Endometrium (tissue), 2 donors: ENCODE results near the gene FAT1.

Source experiments
- FAIRE-seq: peaks from 2 replicates; lab custom pipeline; 2012; peaks lifted over from hg19 to GRCh38; lab: Jason Lieb, UNC
- donor health status: control.
- donor health status: control.

Gene FAT1

DNA sequence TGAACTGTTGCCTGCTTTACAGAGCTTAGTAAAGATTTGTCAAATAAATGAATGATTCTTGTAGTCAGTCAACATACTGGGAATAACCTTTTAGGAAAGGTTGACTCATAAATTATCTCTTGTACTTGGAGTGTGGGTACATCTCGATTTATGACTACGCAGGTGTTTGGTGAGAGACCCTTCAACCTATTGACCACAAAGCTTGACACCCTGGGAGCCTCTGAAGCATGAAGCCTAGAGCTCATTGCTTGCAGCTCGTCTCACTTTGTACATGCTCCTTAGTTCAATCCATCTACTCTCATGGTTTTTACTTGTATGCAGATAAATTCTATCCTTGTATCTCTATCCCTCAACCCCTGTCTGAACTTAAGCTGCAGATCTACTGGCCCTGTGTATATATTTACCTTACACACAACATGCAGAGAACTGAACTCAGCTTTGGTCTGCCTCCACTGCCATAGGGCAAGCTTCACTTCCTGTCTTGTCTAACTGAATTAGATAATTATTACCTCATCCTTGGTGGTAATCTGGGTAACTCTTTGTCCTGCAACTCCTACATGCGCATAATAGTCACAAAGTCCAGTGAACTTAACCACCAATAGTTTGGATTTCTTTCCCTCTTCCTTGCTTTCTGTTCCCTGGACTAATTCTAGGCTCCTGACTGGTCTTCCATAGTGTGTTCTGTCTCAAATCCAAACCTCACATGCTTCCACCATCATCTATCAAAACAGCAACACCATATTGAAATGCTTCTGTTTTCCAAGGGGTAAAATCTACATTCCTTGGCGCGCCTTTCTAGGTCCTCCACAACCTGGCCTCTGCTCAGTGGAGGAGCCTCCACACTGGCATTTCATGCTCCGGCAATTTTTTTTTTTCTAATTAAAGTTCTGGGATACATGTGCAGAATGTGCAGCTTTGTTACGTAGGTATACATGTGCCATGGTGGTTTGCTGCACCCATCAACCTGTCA lies 32.2 kb upstream of the FAT1 start:
- FAIRE-seq: no peak

DNA sequence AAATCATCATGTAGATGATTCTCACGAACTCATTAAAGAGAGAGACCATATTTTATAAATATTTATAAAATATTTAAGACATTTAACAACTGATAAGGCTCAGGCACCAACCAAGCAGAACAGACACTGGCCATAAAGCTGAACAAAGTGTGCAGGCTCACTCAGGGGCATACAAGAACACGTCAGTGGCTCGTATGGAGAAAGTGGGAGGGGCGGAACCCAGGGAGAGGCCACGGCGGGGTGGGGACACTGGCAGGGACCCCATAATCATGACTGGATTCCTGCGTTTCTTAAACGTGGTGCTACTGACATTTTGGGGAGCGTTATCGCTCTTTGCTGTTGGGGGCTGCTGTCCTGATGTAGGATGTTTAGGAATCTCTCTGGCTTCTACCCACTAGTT lies 31.3 kb upstream of the FAT1 start:
- no peak for FAIRE-seq

DNA sequence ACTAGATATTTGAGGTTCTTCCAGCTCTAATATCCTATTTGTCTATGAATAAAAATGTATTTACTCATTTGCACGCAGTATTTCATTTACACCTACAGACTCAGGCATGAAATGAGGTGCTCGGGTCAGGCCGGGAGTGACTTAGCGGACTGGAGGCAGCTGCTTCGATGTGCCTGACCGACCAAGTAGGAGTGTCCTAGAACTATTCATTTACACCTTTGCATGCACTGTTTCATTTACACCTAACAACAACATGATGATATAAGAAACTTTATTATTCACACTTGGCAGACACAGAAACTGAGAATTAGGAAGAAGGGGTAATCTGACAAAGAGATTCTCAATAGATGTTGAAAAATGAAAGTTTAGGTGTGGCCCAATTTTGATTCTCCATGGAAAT lies 28.7 kb upstream of the FAT1 start:
- no peak for FAIRE-seq

DNA sequence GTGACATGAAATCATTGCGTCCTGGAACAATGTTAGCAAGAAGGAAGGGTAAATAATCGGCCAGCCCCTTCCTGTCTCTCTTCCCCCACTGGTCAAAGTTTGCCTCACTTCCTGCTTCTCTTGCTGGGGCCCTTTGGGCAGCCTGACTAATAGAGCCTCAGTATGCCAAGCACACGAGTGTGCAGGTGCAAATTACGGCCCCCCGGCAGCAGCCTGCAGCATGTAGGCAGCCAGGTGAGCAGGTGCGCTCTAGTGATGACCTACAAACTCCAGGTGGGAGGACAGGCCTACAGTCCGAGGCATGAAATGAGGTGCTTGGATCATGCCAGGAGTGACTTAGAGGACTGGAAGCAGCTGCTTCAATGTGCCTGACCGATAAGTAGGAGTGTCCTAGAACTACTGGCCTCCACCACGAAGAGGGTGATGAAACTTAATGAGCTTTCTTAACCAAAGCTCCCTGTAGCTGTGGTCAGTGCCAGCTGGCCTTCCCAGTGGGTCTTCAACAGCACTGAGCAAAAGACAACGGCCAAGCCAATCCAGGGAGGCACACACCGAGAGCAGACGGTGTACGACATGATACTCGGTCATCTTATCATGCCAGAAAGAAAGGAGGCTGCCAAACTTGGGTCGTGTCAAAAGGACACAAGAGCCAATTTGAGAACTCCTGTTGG lies 26.1 kb upstream of the FAT1 start:
- FAIRE-seq: no peak

DNA sequence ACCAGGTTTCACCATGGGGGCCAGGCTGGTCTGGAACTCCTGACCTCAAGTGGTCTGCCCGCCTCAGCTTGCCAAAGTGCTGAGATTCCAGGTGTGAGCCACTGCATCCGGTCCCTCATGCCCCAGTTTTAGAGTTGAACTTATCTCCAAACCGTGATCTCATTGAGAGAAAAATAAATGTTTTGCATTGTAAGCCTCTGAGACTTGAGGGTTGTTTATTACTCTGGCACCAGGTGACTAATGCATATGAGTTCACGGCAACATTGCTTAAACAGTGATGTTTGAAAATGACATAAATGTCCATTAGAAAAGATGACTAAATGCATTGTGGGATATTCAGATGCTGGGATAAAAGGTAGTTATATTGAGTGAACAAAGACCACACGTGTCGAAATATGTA lies 22.9 kb upstream of the FAT1 start:
- no peak for FAIRE-seq

DNA sequence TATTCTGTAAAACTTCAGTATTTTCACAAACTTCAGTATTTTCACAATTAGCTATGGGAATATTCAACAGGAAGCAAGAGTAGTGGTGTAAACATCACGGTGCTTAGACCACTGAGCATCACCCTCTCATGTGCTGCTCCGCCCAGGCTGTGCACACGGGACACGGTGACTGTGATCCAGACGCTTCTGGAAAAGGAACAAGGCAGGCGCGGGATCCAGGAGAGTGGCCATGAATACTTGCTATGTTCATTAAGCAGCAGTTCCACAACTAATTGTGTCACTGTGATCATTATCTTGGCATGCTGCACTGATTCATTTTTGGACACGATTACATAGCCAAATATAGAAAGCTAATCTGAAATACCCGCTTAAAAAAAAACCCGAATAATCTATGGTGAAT lies 19.6 kb upstream of the FAT1 start:
- no peak for FAIRE-seq

DNA sequence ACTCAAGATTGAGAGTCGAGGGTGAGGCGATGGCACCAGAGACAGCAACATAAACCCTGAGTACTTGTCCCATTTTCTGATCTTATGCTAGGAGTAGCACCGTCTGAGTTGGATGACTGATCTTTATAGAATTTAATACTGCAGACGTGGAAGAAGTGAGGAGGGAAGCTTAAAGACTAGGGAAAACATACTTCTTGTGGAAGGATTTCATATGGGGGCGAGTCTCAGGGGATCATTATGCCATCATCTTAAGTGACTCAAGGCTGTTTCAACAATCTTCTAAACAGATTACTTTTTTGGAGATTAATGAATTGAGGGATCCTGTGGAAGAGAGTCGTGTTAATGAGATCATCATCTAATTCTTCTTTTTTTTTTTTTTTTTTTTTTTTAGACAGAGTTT lies 17.2 kb upstream of the FAT1 start:
- FAIRE-seq: no peak

DNA sequence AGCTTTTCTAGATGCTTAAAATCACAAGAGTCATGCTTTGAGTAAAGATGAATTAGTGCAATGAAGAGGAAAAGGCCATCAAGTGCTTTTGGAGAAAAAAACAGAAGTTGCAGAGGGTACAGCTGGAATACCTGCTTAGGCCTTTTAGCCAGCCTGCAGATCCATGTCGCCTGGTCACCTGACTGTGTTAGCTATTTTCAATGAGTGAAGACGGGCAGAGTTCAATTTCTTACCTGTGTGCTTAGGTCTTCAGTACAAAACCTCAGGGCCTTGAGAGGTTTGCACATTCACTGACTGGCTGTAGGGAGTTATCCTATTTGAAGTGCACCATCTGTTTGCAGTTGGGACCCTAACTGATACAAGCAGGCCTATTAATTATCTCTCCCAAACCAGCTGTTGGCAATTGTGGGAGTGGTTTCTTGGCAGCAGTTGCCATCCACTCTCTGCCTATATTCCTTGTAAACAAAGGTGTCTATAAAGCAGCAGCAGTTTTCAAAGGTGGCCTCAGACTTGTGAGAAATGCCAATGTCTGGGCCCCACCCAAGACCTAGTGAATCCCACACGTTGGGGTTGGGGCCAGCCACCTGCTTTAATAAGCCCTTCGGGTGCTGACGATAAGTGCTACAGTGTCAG lies 16.3 kb upstream of the FAT1 start:
- no peak for FAIRE-seq

DNA sequence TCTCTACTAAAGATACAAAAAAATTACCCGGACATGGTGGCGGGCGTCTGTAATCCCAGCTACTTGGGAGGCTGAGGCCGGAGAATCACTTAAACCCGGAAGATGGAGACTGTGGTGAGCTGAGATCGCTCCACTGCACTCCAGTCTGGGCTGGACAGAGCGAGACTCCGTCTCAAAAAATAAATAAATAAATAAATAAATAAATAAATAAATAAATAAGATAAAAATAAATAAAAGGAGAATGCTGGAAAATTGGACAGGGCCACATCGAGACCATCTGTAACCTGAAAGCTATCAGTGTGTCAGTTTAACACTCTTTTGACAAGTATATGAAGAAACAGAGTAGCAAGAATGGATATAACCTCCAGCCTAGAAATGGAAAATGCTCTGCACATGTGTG lies 15.7 kb upstream of the FAT1 start:
- FAIRE-seq: no peak

DNA sequence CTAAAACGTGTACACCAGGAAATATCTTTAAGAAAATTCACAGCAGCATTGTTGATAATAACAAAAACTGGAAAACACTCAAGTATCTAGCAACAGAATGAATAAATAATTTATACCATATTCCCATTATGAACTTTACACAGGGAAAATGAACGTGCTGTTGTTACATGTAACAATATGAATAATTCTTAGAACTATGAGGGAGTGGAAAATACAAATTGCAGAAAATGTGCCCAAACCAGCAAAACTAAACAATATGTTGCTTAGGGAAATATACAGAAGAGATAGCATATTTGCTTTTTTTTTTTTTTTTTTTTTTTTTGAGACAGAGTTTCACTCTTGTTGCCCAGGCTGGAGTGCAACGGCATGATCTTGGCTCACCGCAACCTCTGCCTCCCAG lies 14.8 kb upstream of the FAT1 start:
- no peak for FAIRE-seq

DNA sequence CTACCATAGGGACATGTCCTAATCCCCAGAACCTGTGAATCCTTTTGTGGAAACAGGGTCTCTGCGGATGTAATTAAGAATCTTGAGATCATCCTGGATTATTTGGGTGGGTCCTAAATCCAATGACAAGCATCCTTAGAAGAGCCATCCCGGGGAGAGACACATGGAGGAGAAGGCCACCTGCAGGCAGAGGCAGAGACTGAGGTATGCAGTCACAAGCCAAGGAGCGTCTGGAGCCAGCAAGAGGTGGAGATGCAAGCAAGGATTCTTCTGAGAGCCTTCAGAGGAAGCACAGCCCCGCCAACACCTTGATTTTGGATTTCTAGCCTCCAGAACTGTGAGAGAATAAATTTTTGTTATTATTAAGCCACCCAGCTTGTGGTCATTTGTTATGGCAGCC lies 13.8 kb upstream of the FAT1 start:
- no peak for FAIRE-seq

DNA sequence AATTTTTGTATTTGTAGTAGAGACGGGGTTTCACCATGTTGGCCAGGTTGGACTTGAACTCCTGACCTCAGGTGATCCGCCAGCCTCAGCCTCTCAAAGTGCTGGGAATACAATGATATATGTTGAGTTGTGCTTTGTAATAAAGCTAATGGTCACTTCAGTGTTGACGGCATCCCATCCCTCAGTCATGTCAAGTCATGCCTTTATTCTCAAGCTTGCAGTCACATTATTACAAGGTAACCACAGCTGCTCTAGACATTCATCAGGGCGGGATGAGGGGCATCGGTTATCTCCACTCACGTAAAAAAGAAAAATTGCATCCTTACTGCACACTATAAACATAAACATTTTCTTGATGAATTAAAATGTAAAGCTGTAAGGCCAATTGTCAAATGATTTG lies 12.8 kb upstream of the FAT1 start:
- FAIRE-seq: no peak

DNA sequence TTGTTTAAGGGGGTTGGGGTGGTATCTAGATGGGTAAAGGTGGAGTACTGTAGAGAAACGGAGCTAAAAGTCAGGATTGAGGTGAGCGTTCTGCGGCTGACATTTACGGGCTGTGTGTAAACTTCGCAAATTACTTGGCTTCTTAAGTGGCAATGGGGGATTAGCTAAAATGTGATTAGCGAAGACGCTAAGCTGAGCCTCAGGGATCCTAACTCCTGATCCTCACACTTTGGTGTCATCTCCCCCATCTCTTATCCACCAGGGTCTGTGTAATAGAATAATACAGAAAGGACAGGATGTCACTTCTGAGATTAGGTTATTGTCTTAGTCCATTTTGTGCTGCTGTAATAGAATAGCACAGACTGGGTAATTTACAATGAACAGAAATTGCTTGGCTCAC lies 10.6 kb upstream of the FAT1 start:
- FAIRE-seq: no peak

DNA sequence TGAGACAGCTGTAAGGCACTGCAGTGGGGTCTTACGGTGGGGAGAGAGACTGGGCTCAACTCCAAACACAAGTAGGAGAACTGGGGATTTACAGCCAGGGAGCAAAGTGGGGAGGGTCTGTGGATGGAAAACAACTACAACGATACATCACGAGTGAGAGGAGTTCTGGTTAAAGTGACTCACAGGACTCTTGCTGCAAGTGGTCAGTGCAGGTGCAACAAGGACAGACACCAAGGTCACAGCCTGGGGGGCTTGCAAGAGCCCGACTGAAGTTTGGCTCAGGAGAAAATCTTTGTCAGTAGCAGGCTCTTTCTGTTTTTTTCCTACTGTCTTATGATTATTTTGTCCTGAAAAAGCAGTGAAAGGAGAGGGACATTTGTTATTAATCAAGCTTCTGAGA lies 10.1 kb upstream of the FAT1 start:
- no peak for FAIRE-seq

DNA sequence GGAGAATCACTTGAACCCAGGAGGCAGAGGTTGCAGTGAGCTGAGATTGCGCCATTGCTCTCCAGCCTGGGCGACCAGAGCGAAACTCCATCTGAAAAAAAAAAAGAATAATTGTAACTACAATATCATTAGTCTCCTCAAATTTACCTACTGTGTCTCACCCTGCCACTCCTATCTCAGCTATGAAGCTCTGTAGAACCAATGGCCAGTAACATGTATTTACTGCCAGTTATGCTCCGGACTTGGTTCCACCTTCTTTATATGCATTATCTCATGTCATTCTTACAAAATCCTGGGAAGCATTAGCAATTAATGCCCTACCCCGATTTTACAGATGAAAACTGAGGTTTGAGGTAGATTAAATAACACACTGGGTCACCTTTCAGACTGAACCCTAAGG lies 7.0 kb upstream of the FAT1 start:
- no peak for FAIRE-seq

DNA sequence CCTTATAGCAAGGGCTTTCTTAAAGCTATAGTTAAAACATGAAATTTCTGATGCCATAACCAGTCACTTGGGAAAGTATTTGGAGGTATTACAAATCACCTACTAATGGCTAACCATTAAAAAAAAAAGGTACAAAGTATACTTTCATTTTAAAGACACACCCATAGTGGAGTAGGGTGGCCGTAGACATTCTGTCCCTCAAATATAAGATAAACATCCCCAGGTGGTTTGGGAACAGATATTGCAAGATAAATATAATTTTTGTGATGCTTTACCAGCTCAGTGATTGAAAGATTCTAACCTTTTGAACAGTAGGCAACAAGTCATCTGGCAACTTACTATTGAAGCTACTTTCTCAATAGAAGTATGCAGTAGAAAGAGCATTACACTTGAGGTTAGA lies 6.2 kb upstream of the FAT1 start:
- FAIRE-seq: no peak

DNA sequence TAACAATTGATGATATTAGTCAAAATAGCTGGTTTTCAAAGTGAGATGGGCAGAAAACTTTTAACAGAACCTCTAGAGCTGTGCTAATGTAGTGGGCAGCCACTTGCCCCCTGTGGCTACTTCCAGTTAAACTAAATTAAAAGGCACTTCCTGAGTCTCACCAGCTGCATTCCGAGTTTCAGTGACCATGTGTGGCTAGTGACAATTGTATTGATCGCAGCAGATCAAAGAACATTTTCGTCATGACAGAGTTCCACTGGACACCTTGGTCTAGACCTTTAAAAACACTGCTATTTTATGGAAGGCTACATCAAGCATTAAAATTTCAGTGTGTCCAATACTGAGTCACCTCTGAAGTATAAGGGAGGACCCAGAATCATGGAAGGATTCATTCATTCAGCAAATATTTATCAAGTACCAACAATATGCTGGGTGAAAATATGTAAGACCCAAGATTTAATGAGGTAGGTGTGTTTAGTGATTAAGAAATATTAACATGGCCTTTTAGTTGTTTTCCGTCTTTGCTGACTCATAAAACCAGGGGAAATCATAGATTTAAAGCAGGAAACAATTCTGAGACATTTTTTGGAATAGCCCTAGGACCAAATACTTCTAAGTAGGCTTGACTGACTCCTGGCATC lies 5.1 kb upstream of the FAT1 start:
- FAIRE-seq: no peak

DNA sequence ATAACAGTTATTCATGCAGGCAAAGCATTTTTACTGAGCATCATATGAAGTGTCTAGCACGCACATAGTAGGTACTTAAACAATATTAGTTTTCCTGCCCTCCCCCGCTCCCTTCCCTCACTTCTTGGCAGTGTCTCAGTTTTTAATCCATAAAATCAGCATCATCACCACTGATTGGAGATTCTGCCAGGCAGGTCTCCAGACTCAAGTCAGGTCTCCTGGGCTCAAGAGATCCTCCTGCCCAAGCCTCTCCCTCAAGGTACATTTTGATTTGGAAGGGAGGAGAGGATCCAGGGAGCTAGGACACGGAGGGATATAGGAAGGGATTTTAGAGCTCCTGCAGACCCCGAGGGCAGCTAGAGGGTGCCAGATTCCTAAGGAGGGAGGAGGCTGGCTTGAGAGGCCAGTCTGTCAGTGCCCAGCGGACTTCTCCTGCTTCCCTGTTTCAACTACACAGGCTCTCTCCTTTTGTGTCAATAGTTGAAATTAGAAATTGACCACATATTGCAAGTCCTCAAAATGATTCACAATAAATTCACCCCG lies 4.4 kb upstream of the FAT1 start:
- no peak for FAIRE-seq

DNA sequence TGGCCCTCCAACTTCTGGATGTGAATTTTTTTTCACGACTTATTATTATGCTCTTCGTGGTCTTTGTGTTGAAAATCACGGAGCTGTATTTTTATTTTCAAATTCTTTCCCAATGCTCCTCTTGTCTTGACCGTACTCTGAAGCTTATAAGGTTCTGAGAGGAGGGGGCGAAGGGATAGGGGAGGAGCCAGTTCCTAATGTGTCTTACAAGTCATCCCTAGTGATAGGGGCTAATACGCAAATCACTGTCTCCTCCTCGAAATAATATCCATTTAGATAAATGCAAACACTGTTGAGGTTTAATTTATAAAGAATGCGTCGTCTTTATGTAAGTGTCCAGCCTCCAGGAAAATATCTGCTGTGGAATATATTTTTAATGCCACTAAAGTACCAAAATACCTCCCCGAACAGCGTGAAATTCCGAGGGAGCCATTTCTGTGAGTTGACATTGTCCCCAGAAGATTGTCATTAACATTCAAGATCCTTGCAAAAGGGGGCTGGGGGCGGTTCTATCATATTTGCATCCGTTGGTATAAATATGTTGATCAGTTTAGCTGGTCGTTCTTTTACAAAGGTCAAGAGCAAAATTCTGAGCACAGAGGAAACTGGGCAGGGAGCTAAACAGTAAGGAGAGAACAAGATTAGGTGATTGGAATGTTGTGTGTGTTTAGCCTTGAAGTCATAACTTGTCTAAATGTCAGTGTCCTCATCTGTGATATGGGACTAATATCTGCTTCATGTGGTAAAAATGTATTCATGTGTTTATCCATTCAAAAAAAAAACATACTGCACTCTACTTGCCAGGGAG lies 3.7 kb upstream of the FAT1 start:
- FAIRE-seq: no peak

DNA sequence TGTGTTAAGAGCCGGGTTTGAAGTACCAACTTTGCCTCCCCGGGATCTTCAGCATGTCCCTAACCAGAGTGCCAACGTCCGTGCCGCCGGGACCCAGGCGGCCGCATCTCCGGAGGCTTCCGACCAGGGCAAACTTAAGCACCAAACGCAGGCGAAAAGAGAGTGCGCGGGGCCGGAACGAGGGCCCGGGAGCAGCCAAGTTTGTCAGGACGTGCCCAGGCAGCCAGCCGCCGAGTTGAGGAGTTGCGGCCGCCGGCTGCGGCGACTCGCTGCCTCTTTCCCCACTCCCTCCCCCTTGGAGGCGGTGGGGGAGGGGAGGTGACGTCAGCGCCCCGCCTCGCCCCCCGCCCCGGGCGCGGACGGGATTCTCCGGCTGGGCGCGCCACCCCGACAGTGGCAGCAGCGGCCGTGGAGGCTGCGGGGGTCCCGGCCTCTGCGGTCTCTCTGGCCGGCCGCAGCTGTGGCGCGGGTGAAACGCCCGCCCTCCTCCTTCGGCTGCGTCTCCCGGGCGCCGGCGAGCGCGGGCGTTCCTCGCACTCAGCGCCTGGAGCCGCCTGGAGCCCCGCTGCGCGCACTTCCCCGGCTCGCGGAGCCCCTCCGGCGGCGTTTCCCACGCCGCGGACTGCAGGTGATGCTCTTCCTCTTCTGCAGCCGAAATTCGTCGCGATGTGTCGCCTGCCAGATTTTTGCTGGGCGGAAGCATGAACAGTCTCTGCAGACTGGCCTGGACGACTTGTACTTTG lies 2.9 kb upstream of the FAT1 start:
- FAIRE-seq: no peak
